HG02678 (cell line): ENCODE data around the gene PAQR7.
"Not testable (repeated sequence)": the region's sequence is repeated elsewhere in the genome, so short reads cannot be mapped to it uniquely, and the experiment has no call there.

Source experiments
- ATAC-seq: cut with Tn5 transposase; IDR thresholded peaks from one replicate; pipeline ENCODE4 v1.9.1; 2021; ENCODE audit warnings: mild to moderate bottlenecking, moderate library complexity; ENCODE audit not compliant: unreplicated experiment

Gene PAQR7

DNA sequence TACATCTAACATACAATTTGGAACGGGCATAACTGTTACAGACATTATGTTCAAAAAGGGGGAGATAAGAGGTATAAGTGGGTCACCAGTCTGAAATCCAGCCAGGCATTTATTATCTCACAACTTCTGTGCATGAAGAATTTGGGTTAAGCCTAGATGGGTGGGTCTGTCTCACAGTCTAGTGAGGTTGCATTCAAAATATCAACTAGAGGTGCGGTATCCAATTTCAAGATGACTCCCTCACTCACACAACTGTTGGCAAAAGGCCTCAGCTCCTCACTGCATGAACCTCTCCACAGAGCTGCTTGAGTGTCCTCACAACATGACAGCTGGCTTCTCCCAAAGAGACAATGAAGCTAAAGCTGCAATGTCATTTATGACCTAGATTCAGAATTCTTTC, 21.0 kb downstream of the PAQR7 start:
- no peak for ATAC-seq

DNA sequence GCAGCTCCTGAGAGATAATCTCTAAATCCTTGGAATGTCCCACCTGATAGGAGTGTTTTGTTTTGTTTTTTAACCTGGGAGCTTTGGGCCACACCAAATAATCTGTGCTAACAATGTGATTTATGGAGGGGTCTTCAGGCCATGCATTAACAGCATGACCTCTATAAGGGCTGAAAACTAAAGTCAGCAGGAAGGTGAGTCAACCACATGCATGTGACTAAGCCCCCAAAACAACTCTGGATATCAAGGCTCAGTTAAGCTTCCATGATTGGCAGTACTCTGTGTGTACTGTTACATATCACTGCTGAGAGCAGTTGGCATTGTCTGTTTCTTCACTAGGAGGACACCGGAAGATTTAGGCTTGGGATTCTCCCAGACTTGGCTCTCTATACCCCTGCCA, 27.0 kb downstream of the PAQR7 start:
- no peak for ATAC-seq

DNA sequence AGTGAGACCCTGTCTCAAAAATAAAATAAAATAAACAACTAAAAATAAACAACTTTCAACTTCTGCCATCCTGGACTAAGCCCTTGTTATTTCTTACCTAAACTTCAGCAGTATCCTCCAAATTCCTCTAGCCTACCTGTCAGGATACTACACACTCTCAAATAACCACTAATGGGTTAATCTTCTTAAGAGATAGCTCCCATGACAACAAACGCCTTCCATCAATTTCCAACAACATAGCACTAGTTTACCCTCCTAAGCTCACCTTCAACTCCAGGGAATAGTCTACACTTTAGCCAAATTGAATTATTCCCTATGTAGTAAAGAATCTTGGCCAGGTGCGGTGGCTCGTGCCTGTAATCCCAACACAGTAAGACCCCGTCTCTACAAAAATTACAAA, 27.6 kb downstream of the PAQR7 start:
- ATAC-seq: no peak

DNA sequence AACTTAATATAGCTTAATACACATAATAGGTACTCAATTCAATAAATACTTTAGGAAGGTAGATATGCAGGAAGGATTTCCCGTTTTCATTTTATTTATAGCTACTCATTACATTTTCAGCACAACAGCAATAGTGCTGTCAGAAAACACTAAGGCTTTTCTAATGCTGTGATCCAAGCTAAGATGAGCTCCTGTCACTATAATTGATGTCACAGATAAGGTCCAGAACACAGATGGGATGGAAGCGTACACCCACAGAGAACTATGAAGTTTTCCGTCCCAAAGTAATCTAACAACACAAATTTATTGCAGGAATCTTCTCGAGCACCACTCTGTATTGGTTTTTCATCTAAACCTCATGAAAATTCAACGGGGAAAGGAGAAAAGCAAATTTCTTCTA, 29.8 kb downstream of the PAQR7 start:
- ATAC-seq: no peak

DNA sequence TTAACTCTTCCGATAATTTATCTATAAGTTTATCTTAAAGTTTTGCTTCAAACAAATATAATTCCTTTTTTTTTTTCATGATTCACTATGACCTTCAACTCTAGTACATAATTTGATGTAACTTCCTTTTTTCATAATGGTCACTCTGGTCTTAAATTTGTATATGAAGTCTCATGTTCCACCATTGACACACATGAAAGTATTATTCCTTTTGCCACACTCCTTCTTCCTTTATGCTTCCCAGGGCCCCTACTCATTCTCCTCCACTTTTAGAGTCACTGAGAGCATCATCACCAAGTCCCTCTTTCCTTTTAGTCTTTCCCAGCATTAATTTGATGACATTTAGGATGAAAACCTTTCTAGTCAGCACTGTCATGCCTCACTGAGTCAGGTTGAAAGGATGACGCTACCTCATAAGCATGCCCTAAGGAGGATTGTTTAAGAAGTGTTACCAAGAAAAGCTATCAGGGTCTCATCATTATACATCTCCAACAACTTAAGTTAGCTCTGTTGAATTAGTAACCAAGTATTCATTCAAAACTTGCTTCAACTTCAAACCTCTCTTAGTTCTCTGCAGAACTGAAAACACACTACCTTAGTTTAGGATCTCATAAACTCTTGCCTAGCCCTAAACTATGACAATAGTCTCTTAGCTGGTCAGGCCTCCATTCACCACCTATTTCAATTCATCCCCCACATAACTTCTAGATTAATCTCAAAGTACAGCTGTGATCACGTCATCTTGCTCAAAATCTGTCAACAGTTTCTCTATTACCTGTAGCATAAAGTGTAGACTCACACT, 30.8 kb downstream of the PAQR7 start:
- no peak for ATAC-seq

DNA sequence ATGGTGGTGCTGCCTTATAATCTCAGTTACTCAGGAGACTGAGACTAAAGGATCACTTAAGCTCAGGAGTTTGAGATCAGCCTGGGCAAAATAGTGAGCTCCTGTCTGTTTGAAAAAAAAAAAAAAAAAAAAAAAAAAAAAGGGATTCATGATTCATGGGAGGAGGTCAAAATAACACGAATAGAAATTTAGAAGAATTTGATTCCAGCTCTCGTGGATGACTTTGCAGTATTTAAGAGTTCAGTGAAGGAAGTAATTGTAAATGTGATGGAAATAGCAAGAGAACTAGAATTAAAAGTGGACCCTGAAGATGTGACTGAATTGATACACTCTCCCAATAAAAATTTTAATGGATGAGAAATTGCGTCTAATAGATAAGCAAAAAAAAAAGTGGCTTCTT, 32.0 kb downstream of the PAQR7 start:
- ATAC-seq: no peak

DNA sequence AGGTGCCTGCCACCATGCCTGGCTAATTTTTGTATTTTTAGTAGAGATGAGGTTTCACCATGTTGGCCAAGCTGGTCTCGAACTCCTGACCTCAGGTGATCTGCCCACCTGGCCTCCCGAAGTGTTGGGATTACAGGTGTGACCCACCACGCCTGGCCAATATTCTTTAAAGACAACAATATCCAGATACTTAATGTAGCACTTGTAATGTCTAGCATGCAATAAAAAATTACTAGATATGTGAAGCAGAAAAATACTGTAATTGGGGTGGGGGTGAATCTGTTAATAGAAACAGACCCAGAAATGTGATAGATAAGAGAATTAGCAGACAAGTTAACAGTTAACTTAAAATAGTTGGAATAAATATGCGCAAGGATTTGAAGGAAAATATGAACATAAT, 35.7 kb downstream of the PAQR7 start:
- not testable (repeated sequence) for ATAC-seq

DNA sequence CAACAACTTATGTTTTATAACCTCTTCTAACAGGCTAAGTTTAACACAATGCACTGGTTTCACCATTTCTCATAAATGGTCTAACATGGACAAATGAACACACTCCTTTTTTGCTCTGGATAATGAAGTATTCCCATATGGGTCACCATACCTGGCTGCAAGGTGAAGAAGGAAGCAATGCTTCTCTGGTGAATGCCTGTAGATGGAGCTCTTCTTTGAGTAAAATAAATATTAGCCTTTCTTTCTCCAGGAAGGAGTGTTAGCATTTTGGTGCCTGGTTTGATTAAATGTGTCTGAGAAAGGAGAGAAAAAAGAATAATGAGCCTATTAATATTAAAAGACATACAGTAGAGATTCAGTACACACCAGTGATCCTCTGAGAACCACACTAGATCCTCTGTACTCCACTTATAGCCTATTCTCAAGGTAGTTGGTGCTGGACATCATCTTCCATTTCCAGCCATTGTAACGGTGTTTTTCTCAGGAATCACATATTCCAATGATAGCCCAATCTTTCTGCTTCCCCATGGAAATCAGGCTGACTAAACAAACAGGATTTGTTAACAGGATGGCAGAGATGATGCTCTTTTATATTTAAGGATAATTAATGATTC, 38.1 kb downstream of the PAQR7 start:
- ATAC-seq: no peak

DNA sequence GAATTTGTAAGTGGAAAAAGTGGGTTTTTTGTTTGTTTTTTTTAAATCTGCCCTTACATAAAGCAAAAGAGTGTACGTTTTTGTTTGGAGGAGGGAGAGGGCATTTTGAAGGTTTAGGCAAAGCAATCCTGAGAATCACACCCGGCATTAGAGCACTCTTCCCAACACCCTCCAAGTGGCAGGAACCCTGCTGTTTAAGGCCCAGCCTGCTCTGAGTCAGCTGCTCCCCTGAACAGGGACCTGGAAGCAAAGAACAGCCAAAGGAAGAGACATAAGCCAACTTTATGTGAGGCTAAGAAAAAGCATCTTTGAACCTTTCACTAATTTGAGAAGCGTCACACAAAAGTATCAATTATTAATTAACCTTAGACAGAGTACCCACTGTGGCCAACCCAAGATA, 38.8 kb downstream of the PAQR7 start:
- no peak for ATAC-seq

DNA sequence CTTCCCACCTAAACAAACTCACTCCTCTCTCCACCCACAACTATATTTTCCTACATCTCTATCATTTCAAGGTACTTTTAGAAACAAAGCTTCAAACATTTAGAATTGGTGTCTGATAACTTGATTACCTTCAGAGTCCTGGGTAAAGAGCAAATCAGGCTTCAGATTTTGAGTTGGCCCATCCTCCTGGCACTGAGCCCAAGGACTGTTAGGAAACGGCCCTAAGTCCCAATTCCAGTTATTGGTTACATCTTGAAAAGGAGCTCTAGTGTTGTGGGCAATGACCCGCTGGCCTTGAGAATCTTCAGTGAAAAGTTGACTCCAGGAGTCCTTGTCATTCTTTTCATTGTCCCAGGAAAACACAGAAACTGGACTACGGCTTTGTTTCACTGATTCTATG, 40.6 kb downstream of the PAQR7 start:
- no peak for ATAC-seq

DNA sequence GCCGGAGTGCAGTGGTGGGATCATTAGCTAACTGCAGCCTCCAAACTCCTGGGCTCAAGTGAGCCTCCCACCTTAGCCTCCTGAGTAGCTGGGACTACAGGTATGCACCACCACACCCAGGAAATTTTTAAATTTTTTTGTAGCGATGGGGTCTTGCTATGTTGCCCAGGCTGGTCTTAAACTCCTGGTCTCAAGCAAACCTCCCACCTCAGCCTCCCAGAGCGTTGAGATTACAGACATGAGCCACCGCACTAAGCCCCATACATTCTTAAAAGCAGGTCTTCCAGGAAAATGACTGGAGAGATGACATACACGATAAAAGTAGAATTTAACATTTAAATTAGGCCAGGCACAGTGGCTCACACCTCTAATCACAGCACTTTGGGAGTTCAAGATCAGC, 42.4 kb downstream of the PAQR7 start:
- ATAC-seq: no peak

DNA sequence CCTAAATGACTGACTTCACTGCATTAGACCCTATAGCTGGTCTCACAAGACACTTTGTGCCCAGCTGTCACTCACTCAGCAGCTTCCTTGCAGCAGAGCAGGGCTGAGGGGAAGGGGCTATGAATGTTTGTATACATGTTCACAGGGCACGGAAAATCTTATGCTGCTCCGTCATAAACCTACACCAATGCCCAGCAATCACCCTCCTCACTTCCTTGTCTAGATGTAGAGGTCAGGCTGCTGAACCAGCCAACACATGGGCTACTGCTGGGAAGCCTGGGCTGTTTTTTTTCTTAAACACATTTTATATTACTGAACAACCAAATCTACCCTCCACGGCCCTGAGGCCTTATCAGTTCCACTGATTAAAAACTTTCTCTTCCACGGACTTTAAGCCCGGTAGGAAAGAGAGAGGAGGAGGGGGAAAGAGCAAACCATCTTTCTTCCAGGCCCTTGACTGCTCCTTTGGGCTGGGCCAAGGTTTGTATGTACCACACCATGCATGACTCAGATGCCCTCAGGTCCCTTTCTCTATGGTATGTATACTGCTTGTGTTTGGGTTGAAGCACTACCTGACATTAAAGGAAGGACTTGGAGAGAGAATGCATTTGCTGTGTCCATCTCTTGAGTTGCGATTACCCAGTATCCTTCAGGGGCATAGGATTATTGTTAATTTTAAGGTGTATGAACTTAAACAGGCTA, 43.0 kb downstream of the PAQR7 start:
- no peak for ATAC-seq

DNA sequence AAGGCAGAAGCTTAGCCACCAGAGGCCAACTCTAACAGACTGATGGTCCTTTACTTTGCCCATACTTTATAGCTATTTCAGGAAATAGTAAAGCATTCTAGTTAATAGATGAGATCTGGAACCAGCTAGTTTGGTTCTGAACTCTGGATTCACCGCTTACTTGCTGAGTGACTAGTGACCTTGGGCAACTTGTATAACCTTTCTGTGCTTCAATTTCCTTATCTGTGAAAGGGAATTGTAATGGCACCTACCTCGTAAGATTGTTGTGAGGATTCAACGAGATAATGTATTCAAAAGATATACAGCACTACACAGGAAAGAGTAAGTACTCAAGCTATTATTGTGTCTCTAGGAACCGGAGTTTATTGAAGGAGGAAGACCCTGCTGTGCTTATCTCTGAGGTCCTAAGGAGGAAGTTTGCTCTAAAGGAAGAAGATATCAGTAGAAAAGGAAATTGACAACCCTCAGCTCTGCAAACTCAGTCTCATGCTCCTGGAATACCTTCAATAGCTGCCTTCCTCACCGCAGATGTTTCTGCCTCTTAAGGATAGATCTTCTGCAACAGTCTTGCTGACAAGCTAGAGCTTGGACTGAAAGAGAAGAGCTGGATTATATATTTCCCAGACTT, 43.8 kb downstream of the PAQR7 start:
- no peak for ATAC-seq

DNA sequence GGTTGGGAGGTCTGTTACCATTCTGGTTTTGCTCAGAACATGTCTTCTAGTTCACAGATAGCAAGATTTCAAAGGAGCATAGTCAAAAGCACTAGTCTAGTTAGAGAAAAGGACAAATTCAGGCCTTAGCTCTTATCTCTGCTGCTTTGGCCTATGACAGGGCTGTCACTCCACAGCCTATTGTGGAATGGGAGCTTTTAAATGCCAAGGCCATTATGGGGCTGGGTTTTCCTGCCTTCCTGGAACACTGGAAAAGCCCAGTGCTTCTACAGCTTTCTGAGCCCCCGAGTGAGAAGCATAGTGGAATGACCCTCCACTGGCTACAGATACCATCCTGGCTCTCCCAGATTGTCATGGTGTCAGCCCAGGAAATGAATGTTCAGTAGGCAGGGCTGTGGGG, 46.5 kb downstream of the PAQR7 start:
- no peak for ATAC-seq

DNA sequence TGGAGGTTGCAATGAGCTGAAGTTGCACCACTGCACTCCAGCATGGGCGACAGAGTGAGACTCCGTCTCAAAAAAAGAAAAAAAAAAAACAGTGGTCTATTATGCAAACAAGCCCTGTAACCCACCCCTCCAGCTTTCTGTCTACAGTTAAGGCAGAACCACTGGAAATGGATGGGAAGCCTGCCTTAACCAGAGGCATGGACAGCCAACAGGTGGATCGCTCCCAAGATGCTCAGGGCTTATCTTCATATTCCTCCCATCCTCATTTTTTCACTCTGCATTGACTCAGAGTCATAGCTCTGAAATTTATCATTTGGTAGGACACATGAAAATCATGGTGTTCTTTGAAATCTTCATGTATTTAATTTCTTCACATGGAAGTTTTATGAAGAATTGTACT, 47.0 kb downstream of the PAQR7 start:
- no peak for ATAC-seq

DNA sequence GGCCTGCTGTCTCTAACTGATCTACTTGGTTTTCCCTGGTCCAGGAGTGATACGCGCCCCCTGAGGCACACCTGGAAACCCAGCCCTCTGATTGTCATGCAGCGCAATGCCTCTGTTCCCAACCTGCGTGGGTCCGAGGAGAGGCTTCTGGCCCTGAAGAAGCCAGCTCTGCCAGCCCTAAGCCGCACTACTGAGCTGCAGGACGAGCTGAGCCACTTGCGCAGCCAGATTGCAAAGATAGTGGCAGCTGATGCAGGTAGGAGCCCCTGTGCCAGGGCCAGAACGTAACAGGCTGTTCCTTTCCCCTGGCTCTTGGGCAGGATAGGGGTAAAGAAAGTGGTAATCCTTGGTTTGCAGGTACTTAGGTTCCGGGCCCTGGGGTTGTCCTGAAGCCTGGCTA, 48.9 kb downstream of the PAQR7 start:
- ATAC-seq: no peak

DNA sequence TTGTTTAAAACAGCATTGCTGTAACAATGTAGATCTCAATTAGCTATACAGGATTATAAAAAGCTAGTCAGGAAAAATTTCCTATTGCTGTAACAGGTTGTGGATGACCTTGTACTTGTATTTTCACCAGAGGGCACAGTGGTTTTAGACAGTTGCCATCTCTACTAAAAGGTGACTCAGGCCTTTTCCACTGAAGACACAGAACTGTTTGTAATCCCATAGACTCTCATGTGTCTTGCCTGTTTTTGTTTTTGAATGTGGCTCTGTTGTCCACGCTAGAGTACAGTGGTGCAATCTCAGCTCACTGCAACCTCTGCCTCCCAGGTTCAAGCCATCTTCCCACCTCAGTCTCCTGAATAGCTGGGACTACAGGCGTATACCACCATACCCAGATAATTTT, 49.9 kb downstream of the PAQR7 start:
- ATAC-seq: no peak

DNA sequence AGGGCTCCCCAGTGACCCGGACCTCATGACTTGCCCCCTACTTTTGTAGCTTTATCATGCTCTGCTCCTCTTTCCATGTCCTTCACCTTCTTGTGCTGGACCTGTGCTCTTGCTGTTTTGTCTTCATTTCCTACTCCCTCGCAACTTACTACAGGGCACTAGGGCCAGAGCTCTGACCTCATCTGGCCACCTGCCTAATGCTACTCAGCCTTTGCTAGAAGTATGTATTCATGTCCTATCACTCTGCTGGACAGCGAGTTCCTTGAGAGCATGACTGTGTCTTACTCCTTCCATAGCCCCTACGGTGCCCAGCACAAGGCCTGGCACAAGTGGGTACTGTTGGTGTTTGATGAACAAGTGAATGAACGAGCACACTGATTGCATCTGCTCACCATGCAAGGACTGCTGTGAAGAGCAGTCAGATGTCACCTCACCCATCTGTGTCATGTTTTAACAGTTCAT, 53.8 kb downstream of the PAQR7 start:
- no peak for ATAC-seq

DNA sequence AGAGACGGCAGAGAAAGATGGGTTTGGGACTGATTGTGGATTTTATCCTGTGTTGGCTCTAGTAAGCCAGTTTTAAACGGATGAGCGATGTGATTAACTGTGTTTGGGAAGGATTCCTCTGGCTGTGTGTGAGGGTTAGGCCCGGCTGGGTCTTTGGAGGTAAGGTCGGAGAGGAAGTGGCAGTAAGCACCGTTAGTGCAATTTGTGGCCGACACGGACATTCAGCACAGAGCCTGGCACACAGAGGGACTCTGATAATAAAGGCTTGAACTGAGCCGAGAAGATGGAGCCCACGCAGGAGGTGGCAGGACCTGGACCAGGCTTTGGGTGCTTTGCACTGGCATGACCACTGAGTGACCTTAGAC, 54.4 kb downstream of the PAQR7 start:
- ATAC-seq: no peak

DNA sequence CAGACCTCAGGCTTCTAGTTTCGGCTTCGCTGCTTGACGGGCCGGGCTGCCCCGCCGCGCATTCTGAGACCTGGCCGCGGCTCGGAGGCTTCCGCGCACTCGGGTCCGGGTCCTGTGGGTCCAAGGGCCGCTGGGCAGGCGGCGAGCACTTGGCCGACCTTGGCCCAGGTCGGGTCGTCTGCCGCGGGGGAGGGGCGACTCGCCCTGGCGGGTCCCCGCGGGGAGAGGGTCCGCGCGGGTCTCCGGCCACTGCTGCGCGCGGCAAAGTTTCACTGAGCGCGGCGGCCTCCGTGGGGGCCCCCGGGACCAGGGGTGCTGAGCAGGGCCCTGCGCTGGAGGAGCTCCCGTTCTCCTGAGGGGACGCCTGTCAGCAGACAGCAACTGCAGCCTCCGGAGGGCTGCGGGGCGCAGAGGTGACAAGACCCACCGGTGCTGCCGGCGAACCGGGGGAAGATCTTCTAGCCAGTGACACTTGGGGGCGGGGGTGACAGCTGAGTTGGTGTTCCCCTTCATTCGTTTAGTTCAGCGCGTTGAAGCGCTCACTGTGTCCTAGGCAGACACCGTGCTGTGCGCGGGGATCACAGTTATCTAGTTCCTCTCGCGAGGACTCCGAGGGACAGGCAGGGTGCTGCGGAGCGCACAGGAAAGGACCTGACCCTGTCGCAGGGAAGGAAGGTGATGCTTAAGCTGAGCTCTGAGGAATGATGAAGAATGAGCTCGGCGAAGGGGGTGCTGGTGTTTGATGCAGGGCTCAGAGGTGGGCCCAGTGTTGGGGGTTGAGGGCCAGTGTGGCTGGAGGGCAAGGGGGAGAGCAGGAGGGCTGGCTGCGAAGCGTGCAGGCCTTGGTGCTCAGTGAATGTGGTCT, 55.0 kb downstream of the PAQR7 start:
- peak; percentile 44 for ATAC-seq
